WTC11 (cell line): ENCODE data around the gene ARL8A. TPM values are rescaled to one million over a fixed set of nuclear protein-coding genes. Genes with fewer than 3 reads are reported as not detected.

ENCODE experiments used
- ATAC-seq: fragments of 200-7000 bp; cut with Tn5 transposase; 2 replicates; pipeline ENCODE4 v1.10.0; 2021; ENCODE audit warnings: mild to moderate bottlenecking, moderate library complexity
- CTCF ChIA-PET: fragments of 300-600 bp; sonication (Branson Sonifier 250); formaldehyde crosslinking; loops from one replicate; lab custom pipeline; 2021; ENCODE audit warnings: antibody characterized with exemption; lab: Charles Lee
- POLR2A ChIA-PET: fragments of 350-600 bp; sonication (Branson Sonifier 250); formaldehyde crosslinking; loops from one replicate; lab custom pipeline; 2021; ENCODE audit warnings: antibody characterized with exemption; lab: Charles Lee
- DNase-seq: peaks from one replicate; pipeline ENCODE4 v3.0.0; 2021; ENCODE audit warnings: low spot score
- H3K27ac Mint-ChIP-seq: 2 replicates; pipeline ENCODE4 v1.8.0; 2021; ENCODE audit warnings: mixed read lengths
- H3K27me3 Mint-ChIP-seq: 2 replicates; pipeline ENCODE4 v1.8.0; 2021; ENCODE audit warnings: low read depth, mild to moderate bottlenecking, moderate library complexity, mixed read lengths
- H3K36me3 Mint-ChIP-seq: 2 replicates; pipeline ENCODE4 v1.8.0; 2021; ENCODE audit warnings: mixed read lengths
- H3K4me1 Mint-ChIP-seq: 2 replicates; pipeline ENCODE4 v1.8.0; 2022; ENCODE audit warnings: mixed read lengths
- H3K4me3 Mint-ChIP-seq: 2 replicates; pipeline ENCODE4 v1.8.0; 2021; ENCODE audit warnings: mild to moderate bottlenecking, moderate library complexity, mixed read lengths
- H3K9me3 Mint-ChIP-seq: 2 replicates; pipeline ENCODE4 v1.8.0; 2021; ENCODE audit warnings: mixed read lengths
- CTCF ChIP-seq: fragments of 200-600 bp; IDR thresholded peaks from 2 replicates; pipeline ENCODE4 v1.8.0; 2022; ENCODE audit warnings: antibody characterized with exemption
- ELF4 ChIP-seq: sonication (generic); formaldehyde crosslinking; IDR thresholded peaks from 2 replicates; pipeline ENCODE4 v1.8.1; 2022; ENCODE audit warnings: low read depth, mild to moderate bottlenecking, moderate library complexity, missing genetic modification reagents
- ESRRA ChIP-seq: sonication (generic); formaldehyde crosslinking; IDR thresholded peaks from 2 replicates; pipeline ENCODE4 v1.8.1; 2022; ENCODE audit warnings: mild to moderate bottlenecking, missing genetic modification reagents, borderline replicate concordance
- ETV6 ChIP-seq: sonication (generic); formaldehyde crosslinking; IDR thresholded peaks from 2 replicates; pipeline ENCODE4 v1.8.1; 2022; ENCODE audit warnings: mild to moderate bottlenecking, missing genetic modification reagents
- GABPB1 ChIP-seq: sonication (generic); formaldehyde crosslinking; IDR thresholded peaks from 2 replicates; pipeline ENCODE4 v1.8.1; 2023; ENCODE audit warnings: mild to moderate bottlenecking, missing genetic modification reagents
- KAT7 ChIP-seq: sonication (generic); formaldehyde crosslinking; IDR thresholded peaks from 2 replicates; pipeline ENCODE4 v1.8.1; 2023; ENCODE audit warnings: missing genetic modification reagents, mild to moderate bottlenecking, borderline replicate concordance
- NFE2L1 ChIP-seq: sonication (generic); formaldehyde crosslinking; IDR thresholded peaks from 2 replicates; pipeline ENCODE4 v1.8.1; 2023; ENCODE audit warnings: missing genetic modification reagents
- NFYB ChIP-seq: sonication (generic); formaldehyde crosslinking; conservative IDR thresholded peaks from 2 replicates; pipeline ENCODE4 v1.8.0; 2022; ENCODE audit warnings: low read depth, missing genetic modification reagents
- NR3C1 ChIP-seq: sonication (generic); formaldehyde crosslinking; conservative IDR thresholded peaks from 2 replicates; pipeline ENCODE4 v1.8.1; 2023; ENCODE audit warnings: low read depth, mild to moderate bottlenecking, missing genetic modification reagents
- OVOL2 ChIP-seq: fragments of 250-450 bp; sonication (Bioruptor Pico); IDR thresholded peaks from 2 replicates; pipeline ENCODE4 v1.9.0; 2021; ENCODE audit warnings: mild to moderate bottlenecking, borderline replicate concordance
- TP53 ChIP-seq: sonication (generic); formaldehyde crosslinking; IDR thresholded peaks from 2 replicates; pipeline ENCODE4 v1.8.1; 2023; ENCODE audit warnings: mild to moderate bottlenecking, missing genetic modification reagents
- ZBTB21 ChIP-seq: sonication (generic); formaldehyde crosslinking; IDR thresholded peaks from 2 replicates; pipeline ENCODE4 v1.8.1; 2023; ENCODE audit warnings: mild to moderate bottlenecking, missing genetic modification reagents, borderline replicate concordance
- ZNF219 ChIP-seq: sonication (generic); formaldehyde crosslinking; IDR thresholded peaks from 2 replicates; pipeline ENCODE4 v1.8.0; 2023; ENCODE audit warnings: missing genetic modification reagents, mild to moderate bottlenecking, borderline replicate concordance
- ZNF263 ChIP-seq: sonication (generic); formaldehyde crosslinking; IDR thresholded peaks from 2 replicates; pipeline ENCODE4 v1.8.1; 2022; ENCODE audit warnings: low read depth, mild to moderate bottlenecking, moderate library complexity, missing genetic modification reagents
- ZNF396 ChIP-seq: fragments of 250-450 bp; sonication (Bioruptor Pico); IDR thresholded peaks from 2 replicates; pipeline ENCODE4 v1.8.0; 2021; ENCODE audit warnings: mild to moderate bottlenecking, moderate library complexity, borderline replicate concordance
- total RNA-seq: library from RNA; stranded (reverse); gene quantifications from 3 replicates; pipeline ENCODE4 v1.2.3, GENCODE V29; 2021
- TF ChIP-seq, protein P1 (sequence below): sonication (generic); formaldehyde crosslinking; IDR thresholded peaks from 2 replicates; pipeline ENCODE4 v1.8.0; 2023; ENCODE audit warnings: missing genetic modification reagents, mild to moderate bottlenecking, borderline replicate concordance
- TF ChIP-seq, protein P2 (sequence below): sonication (generic); formaldehyde crosslinking; IDR thresholded peaks from 2 replicates; pipeline ENCODE4 v1.8.1; 2022; ENCODE audit warnings: low read depth, missing genetic modification reagents, borderline replicate concordance
- TF ChIP-seq, protein P3 (sequence below): fragments of 250-450 bp; sonication (Bioruptor Pico); IDR thresholded peaks from 2 replicates; pipeline ENCODE4 v1.9.0; 2021; ENCODE audit warnings: mild to moderate bottlenecking
- TF ChIP-seq, protein P4 (sequence below): sonication (generic); formaldehyde crosslinking; IDR thresholded peaks from 2 replicates; pipeline ENCODE4 v1.8.0; 2022; ENCODE audit warnings: mild to moderate bottlenecking, missing genetic modification reagents

Gene ARL8A
- total RNA-seq, 1 experiment from 2014 or later = 47.2 TPM

DNA sequence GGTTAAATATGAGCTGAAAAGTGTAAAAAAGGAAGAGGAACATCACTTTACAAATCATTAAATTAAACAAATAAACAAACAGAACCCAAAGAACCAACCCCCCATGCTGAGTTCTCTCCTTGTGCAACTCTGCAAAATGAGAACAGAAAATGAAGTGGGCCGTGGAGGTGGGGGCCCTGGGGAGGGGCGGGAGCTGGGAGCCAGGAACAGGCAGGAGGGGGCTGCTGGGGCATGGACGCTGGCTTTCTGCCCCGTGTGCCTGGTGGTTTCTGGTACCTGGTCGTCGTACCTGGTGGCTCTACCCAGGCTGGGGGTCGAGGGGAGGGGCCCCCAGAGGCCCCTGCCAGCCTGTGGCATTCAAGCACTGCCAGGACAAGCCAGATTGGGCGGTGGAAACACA lies 11.0 kb downstream of the ARL8A start:
- ATAC-seq (no peak), DNase-seq (no peak)
- H3K27ac Mint-ChIP-seq = no peak overlapping the region; the same call in 1 of the 2 replicates
- peaks cover 16% of the 10 kb centered on the region for H3K4me1 Mint-ChIP-seq
- ChIA-PET POLR2A (no interaction called here), CTCF (interaction anchor here (1.1 to 6.5 kb wide), 6 partner anchors 10 to 134 kb away, joined by 3 to 76 read pairs (median 13); partner anchors contain the start of genes ELF3 and GPR37L1)
- H3K9me3 Mint-ChIP-seq = no peaks in the 10 kb centered on the region
- H3K36me3 Mint-ChIP-seq = peaks cover 6% of the 10 kb centered on the region
- H3K27me3 Mint-ChIP-seq = no peaks in the 10 kb centered on the region
- H3K4me3 Mint-ChIP-seq = no peak overlapping the region
- TF ChIP-seq, protein P1, sequence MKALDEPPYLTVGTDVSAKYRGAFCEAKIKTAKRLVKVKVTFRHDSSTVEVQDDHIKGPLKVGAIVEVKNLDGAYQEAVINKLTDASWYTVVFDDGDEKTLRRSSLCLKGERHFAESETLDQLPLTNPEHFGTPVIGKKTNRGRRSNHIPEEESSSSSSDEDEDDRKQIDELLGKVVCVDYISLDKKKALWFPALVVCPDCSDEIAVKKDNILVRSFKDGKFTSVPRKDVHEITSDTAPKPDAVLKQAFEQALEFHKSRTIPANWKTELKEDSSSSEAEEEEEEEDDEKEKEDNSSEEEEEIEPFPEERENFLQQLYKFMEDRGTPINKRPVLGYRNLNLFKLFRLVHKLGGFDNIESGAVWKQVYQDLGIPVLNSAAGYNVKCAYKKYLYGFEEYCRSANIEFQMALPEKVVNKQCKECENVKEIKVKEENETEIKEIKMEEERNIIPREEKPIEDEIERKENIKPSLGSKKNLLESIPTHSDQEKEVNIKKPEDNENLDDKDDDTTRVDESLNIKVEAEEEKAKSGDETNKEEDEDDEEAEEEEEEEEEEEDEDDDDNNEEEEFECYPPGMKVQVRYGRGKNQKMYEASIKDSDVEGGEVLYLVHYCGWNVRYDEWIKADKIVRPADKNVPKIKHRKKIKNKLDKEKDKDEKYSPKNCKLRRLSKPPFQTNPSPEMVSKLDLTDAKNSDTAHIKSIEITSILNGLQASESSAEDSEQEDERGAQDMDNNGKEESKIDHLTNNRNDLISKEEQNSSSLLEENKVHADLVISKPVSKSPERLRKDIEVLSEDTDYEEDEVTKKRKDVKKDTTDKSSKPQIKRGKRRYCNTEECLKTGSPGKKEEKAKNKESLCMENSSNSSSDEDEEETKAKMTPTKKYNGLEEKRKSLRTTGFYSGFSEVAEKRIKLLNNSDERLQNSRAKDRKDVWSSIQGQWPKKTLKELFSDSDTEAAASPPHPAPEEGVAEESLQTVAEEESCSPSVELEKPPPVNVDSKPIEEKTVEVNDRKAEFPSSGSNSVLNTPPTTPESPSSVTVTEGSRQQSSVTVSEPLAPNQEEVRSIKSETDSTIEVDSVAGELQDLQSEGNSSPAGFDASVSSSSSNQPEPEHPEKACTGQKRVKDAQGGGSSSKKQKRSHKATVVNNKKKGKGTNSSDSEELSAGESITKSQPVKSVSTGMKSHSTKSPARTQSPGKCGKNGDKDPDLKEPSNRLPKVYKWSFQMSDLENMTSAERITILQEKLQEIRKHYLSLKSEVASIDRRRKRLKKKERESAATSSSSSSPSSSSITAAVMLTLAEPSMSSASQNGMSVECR (CRISPR knock-in tag) = no peak
- TF ChIP-seq ESRRA (CRISPR knock-in tag) = no peak
- TF ChIP-seq NR3C1 (CRISPR knock-in tag) = no peak
- TF ChIP-seq ZNF219 (CRISPR knock-in tag) = no peak
- TF ChIP-seq ZBTB21 (CRISPR knock-in tag) = no peak
- no peak for TF ChIP-seq OVOL2 (CRISPR knock-in tag)
- TF ChIP-seq ELF4 (CRISPR knock-in tag) = no peak
- TF ChIP-seq GABPB1 = no peak
- no peak for TF ChIP-seq TP53 (CRISPR knock-in tag)
- no peak for TF ChIP-seq NFE2L1
- TF ChIP-seq ZNF263 (CRISPR knock-in tag) = no peak
- TF ChIP-seq KAT7 (CRISPR knock-in tag) = no peak
- TF ChIP-seq, protein P2, sequence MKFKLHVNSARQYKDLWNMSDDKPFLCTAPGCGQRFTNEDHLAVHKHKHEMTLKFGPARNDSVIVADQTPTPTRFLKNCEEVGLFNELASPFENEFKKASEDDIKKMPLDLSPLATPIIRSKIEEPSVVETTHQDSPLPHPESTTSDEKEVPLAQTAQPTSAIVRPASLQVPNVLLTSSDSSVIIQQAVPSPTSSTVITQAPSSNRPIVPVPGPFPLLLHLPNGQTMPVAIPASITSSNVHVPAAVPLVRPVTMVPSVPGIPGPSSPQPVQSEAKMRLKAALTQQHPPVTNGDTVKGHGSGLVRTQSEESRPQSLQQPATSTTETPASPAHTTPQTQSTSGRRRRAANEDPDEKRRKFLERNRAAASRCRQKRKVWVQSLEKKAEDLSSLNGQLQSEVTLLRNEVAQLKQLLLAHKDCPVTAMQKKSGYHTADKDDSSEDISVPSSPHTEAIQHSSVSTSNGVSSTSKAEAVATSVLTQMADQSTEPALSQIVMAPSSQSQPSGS (CRISPR knock-in tag) = no peak
- TF ChIP-seq NFYB (CRISPR knock-in tag) = no peak
- no peak for TF ChIP-seq ZNF396 (CRISPR knock-in tag)
- TF ChIP-seq, protein P3, sequence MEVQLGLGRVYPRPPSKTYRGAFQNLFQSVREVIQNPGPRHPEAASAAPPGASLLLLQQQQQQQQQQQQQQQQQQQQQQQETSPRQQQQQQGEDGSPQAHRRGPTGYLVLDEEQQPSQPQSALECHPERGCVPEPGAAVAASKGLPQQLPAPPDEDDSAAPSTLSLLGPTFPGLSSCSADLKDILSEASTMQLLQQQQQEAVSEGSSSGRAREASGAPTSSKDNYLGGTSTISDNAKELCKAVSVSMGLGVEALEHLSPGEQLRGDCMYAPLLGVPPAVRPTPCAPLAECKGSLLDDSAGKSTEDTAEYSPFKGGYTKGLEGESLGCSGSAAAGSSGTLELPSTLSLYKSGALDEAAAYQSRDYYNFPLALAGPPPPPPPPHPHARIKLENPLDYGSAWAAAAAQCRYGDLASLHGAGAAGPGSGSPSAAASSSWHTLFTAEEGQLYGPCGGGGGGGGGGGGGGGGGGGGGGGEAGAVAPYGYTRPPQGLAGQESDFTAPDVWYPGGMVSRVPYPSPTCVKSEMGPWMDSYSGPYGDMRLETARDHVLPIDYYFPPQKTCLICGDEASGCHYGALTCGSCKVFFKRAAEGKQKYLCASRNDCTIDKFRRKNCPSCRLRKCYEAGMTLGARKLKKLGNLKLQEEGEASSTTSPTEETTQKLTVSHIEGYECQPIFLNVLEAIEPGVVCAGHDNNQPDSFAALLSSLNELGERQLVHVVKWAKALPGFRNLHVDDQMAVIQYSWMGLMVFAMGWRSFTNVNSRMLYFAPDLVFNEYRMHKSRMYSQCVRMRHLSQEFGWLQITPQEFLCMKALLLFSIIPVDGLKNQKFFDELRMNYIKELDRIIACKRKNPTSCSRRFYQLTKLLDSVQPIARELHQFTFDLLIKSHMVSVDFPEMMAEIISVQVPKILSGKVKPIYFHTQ = no peak
- TF ChIP-seq, protein P4, sequence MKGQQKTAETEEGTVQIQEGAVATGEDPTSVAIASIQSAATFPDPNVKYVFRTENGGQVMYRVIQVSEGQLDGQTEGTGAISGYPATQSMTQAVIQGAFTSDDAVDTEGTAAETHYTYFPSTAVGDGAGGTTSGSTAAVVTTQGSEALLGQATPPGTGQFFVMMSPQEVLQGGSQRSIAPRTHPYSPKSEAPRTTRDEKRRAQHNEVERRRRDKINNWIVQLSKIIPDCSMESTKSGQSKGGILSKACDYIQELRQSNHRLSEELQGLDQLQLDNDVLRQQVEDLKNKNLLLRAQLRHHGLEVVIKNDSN (CRISPR knock-in tag) = no peak
- TF ChIP-seq ETV6 (CRISPR knock-in tag) = no peak
- no peak for TF ChIP-seq CTCF
